Sigmoid colon (tissue), 7 donors: ENCODE measurements around the gene HABP4. TPM values are rescaled to one million over a fixed set of nuclear protein-coding genes. Genes with fewer than 3 reads are reported as not detected.

Experiments
- DNase-seq: peaks from one replicate; pipeline ENCODE4 v3.0.0-alpha.2; 2019
- H3K27ac ChIP-seq, 4 donors: fragments of 200-600 bp; sonication (generic); one replicate each; pipeline ENCODE4 v1.5.1; 2016 to 2019; ENCODE audit warnings: mild to moderate bottlenecking in 1 of 4
- H3K27me3 ChIP-seq, 3 donors: fragments of 200-600 bp; sonication (generic); one replicate each; pipeline ENCODE4 v1.5.1; 2019; ENCODE audit warnings: mild to moderate bottlenecking in 1 of 3
- H3K36me3 ChIP-seq, 4 donors: fragments of 200-600 bp; sonication (generic); one replicate each; pipeline ENCODE4 v1.5.1; 2016 to 2019
- H3K4me1 ChIP-seq, 4 donors: fragments of 200-600 bp; sonication (generic); one replicate each; pipeline ENCODE4 v1.5.1; 2017 to 2019
- H3K4me3 ChIP-seq, 4 donors: fragments of 200-600 bp; sonication (generic); one replicate each; pipeline ENCODE4 v1.5.1; 2017 to 2019; ENCODE audit warnings: mild to moderate bottlenecking in 2 of 4, moderate library complexity in 1 of 4
- H3K9me3 ChIP-seq, 4 donors: fragments of 200-600 bp in 3 of 4; sonication (generic) in 3 of 4; one replicate each; pipeline versions ENCODE4 v1.5.1 to v1.6.1; 2013 to 2019
- EP300 ChIP-seq, 4 donors: sonication (generic); formaldehyde crosslinking; IDR thresholded peaks; one replicate each; pipeline ENCODE4 v1.6.1; 2017; ENCODE audit warnings: antibody characterized with exemption in 4 of 4
- POLR2A ChIP-seq, 2 donors: fragments of 450-650 bp; IDR thresholded peaks; one replicate each; pipeline ENCODE4 v1.6.1; 2016; ENCODE audit warnings: antibody characterized with exemption in 2 of 2, mild to moderate bottlenecking in 2 of 2, moderate library complexity in 2 of 2
- POLR2AphosphoS5 ChIP-seq, 4 donors: sonication (generic); formaldehyde crosslinking; IDR thresholded peaks; one replicate each; pipeline ENCODE4 v1.6.1; 2017; ENCODE audit warnings: antibody characterized with exemption in 4 of 4
- WGBS, 2 donors: extraction: QIAGEN DNeasy Blood & Tissue Kit; methylation state at CpG; one replicate each; pipeline ENCODE4 v1.1.7; 2013; 5-methylcytosine and 5-hydroxymethylcytosine counted together
- intact Hi-C: fragments of 100-400 bp; cut with DNase I; formaldehyde crosslinking; loops from one replicate; pipeline ENCODE4 v1.15.1; 2023
- polyA plus RNA-seq, 3 donors: library from polyadenylated mRNA; stranded (reverse); fragments of 200-250 nt; gene quantifications; one replicate each; pipeline ENCODE4 v1.2.3, GENCODE V29; 2013
- total RNA-seq, 4 donors: library from RNA; depleted of rRNA; stranded (reverse); fragments of >200 nt; gene quantifications; one replicate each; pipeline ENCODE4 v1.1.0, GENCODE V29; 2016
- TF ChIP-seq, protein P1 (sequence below), 4 experiments: fragments of 450-650 bp in 3 of 4; fragments of 200-600 bp in 1 of 4; IDR thresholded peaks; one replicate each; pipeline ENCODE4 v1.5.1; 2016 to 2019; ENCODE audit warnings: antibody characterized with exemption in 4 of 4, mild to moderate bottlenecking in 3 of 4, moderate library complexity in 2 of 4
- donor health status: healthy with polysubstance abuse.
- donor health status: Bipolar disorder and iron deficiency.
- donor health status: healthy.

The HABP4 gene
- total and polyA plus RNA-seq, 7 donors, result 2.5 to 23.5 (median 12.5) TPM

DNA sequence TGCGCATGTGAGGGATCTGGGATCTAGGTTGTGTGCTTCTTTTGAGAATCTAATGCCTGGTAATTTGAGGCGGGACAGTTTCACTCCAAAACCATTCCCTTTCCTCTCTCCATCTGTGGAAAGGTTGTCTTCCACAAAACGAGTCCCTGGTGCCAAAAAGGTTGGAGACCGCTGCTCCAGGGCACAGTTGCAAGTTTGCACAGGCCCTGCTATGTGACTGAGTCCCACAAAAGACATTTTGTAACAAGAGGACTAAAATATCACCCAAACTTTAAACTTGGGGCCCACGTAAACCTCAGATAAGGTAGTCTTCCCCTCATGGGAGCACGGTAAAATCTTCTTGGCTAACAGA is 26.0 kb upstream of the HABP4 start:
- H3K36me3 ChIP-seq, result no peaks in the 10 kb centered on the region
- no peak overlapping the region for H3K4me3 ChIP-seq
- peaks cover 0 to 22% (median 19%) of the 10 kb centered on the region in 4 donors for H3K4me1 ChIP-seq
- intact Hi-C loops, result no loop called here
- TF ChIP-seq POLR2A (IDR thresholded peaks at IDR 0.05) (no peak), POLR2AphosphoS5 (IDR thresholded peaks at IDR 0.05) (no peak), EP300 (IDR thresholded peaks at IDR 0.05) (no peak)
- TF ChIP-seq, protein P1, sequence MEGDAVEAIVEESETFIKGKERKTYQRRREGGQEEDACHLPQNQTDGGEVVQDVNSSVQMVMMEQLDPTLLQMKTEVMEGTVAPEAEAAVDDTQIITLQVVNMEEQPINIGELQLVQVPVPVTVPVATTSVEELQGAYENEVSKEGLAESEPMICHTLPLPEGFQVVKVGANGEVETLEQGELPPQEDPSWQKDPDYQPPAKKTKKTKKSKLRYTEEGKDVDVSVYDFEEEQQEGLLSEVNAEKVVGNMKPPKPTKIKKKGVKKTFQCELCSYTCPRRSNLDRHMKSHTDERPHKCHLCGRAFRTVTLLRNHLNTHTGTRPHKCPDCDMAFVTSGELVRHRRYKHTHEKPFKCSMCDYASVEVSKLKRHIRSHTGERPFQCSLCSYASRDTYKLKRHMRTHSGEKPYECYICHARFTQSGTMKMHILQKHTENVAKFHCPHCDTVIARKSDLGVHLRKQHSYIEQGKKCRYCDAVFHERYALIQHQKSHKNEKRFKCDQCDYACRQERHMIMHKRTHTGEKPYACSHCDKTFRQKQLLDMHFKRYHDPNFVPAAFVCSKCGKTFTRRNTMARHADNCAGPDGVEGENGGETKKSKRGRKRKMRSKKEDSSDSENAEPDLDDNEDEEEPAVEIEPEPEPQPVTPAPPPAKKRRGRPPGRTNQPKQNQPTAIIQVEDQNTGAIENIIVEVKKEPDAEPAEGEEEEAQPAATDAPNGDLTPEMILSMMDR (IDR thresholded peaks at IDR 0.05), result no peak
- H3K9me3 ChIP-seq, result no peaks in the 10 kb centered on the region
- WGBS, 2 donors, result 90% methylated on average over 6 of the region's 6 CpGs
- H3K27me3 ChIP-seq, result no peaks in the 10 kb centered on the region
- DNase-seq, result no peak
- no peak overlapping the region for H3K27ac ChIP-seq

DNA sequence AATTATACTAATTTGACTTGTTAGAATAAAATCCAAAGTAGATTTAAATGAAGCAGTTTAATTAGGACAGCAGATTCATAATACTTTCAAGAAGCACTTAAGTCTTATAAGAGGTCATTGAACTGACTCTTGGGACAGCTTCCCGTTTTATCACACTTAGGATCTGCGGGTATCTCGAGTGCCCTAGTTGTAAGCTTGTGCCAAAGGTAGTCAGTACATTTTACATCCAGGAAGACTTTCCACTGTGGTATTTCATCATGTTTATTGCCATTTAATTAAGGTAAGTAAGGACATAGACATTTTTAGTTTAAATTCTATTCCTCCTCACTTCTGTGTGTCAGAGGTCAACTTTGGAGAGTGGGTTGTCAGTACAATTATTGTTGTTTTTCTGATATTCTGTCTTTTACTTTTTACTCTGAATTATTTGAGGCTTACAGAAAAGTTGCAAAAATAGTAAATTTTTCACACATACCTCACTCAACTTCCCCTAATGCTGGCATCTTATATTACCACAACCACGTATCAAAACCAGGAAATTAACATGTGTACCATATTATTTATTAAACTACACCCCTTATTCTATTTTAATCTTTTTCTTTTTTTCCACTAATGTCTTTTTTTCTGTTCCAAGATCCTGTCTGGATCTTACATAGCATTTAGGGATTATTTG is 24.3 kb upstream of the HABP4 start:
- no peaks in the 10 kb centered on the region for H3K36me3 ChIP-seq
- peaks cover 0 to 7% (median 6%) of the 10 kb centered on the region in 4 donors for H3K4me1 ChIP-seq
- no peak overlapping the region for H3K4me3 ChIP-seq
- H3K27me3 ChIP-seq, result no peaks in the 10 kb centered on the region
- no peak overlapping the region for H3K27ac ChIP-seq
- WGBS, 2 donors, result 23 to 44% methylated on average over 4 of the region's 4 CpGs
- intact Hi-C loops, result no loop called here
- no peaks in the 10 kb centered on the region for H3K9me3 ChIP-seq
- DNase-seq, result no peak
- TF ChIP-seq EP300 (IDR thresholded peaks at IDR 0.05) (no peak), POLR2A (IDR thresholded peaks at IDR 0.05) (no peak), POLR2AphosphoS5 (IDR thresholded peaks at IDR 0.05) (no peak)
- TF ChIP-seq, protein P1 (IDR thresholded peaks at IDR 0.05), result no peak

DNA sequence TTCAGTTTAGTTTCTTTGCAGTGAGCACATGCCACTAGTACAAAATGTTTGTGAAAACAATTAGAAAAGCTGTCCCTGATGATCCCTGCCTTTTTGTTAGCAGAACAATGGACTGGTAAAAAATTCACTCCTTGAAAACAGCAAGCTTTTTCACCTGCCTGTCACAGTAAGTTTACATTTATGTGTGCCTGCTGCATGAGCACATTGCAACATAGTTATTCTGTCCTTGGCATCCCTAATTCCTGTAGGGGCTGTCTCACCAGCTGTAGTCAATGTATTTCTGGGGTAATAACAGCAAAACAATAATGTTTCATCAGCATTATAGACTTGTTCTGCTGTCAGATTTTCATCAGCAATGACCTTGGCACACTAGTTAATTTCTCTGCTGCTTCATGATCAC is 20.2 kb upstream of the HABP4 start:
- TF ChIP-seq, protein P1 (IDR thresholded peaks at IDR 0.05), result no peak
- no peak for TF ChIP-seq EP300 (IDR thresholded peaks at IDR 0.05)
- TF ChIP-seq POLR2AphosphoS5 (IDR thresholded peaks at IDR 0.05), result no peak
- no peak for TF ChIP-seq POLR2A (IDR thresholded peaks at IDR 0.05)
- DNase-seq, result no peak
- intact Hi-C loops, result no loop called here
- H3K27ac ChIP-seq, result no peak overlapping the region
- H3K36me3 ChIP-seq, result no peaks in the 10 kb centered on the region
- H3K27me3 ChIP-seq, result no peaks in the 10 kb centered on the region
- H3K4me3 ChIP-seq, result no peak overlapping the region
- no peaks in the 10 kb centered on the region for H3K9me3 ChIP-seq
- H3K4me1 ChIP-seq, result no peaks in the 10 kb centered on the region

DNA sequence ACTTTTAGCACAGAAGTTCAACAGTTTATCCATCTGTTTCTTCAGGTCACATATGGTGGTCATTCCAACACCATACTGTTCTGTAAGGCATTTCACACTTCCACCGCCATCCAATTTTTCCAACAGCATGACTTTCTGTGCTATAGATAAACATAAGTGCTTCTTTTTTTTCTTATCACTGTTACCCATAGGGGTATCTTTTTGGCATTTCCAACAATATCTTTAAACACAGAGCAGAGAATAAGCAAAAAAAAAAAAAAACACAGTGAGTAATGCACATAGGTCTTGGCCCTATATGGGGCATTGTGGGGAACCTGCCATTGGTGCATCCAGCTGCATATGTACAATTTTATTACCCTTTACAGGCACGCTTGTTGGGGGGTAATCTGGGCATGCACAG is 19.6 kb upstream of the HABP4 start:
- no peaks in the 10 kb centered on the region for H3K9me3 ChIP-seq
- H3K4me3 ChIP-seq, result no peak overlapping the region
- DNase-seq, result no peak
- H3K36me3 ChIP-seq, result no peaks in the 10 kb centered on the region
- H3K27ac ChIP-seq, result no peak overlapping the region
- H3K27me3 ChIP-seq, result no peaks in the 10 kb centered on the region
- 93% methylated on average over 2 of the region's 2 CpGs for WGBS, 2 donors
- TF ChIP-seq, protein P1 (IDR thresholded peaks at IDR 0.05), result no peak
- no peaks in the 10 kb centered on the region for H3K4me1 ChIP-seq
- intact Hi-C loops, result no loop called here

DNA sequence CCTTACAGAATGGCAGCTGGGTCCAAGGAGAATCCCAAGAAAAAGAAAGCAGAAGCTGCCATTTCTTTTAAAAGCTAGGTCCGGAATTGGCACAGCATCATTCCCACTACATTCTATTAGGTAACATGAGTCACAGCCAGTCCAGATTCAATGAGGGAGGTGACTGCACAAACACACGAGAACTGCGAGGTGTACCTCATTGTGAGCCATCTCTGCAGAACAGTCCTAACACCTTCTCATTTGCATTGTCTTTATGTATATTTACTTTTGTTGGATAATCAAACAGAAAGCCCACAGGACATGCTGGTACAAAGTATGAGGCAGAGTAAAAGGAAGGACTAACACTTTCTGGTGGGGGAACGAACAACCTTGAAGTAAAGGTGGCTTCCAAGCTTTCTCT is 14.6 kb upstream of the HABP4 start:
- no peaks in the 10 kb centered on the region for H3K4me1 ChIP-seq
- no peak for DNase-seq
- H3K9me3 ChIP-seq, result no peaks in the 10 kb centered on the region
- no peak overlapping the region for H3K4me3 ChIP-seq
- no peaks in the 10 kb centered on the region for H3K36me3 ChIP-seq
- H3K27ac ChIP-seq, result no peak overlapping the region
- intact Hi-C loops, result no loop called here
- no peaks in the 10 kb centered on the region for H3K27me3 ChIP-seq
- 92 to 96% methylated on average over 4 of the region's 4 CpGs for WGBS, 2 donors
- TF ChIP-seq POLR2AphosphoS5 (IDR thresholded peaks at IDR 0.05) (no peak), EP300 (IDR thresholded peaks at IDR 0.05) (no peak), POLR2A (IDR thresholded peaks at IDR 0.05) (no peak)
